GM21528 (cell line): Measurements from ENCODE around the gene TK2.

Experiments used
- ATAC-seq: cut with Tn5 transposase; IDR thresholded peaks from one replicate; pipeline ENCODE4 v1.9.1; 2021; ENCODE audit warnings: mild to moderate bottlenecking, moderate library complexity; ENCODE audit not compliant: unreplicated experiment, low FRiP score

The TK2 gene

DNA sequence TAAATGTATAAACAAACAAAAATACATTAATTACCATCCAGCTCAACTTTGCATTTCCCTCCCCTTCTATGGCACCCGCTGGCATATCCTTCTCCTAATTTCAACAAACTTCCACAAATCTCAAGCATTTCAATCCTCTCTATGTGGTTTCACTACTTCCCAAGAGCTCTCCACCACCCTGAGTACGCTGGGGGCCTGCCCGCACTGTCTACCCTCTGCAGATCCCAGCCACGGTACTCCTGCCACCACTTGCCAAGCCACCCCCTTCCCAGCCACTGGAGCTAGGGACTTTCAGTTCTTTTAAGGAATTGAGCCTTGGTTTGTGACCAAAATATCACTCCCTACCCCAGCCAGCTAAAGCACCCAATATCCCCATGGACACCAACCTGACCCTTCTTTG lies 1.9 kb downstream of the TK2 start:
- no peak for ATAC-seq

DNA sequence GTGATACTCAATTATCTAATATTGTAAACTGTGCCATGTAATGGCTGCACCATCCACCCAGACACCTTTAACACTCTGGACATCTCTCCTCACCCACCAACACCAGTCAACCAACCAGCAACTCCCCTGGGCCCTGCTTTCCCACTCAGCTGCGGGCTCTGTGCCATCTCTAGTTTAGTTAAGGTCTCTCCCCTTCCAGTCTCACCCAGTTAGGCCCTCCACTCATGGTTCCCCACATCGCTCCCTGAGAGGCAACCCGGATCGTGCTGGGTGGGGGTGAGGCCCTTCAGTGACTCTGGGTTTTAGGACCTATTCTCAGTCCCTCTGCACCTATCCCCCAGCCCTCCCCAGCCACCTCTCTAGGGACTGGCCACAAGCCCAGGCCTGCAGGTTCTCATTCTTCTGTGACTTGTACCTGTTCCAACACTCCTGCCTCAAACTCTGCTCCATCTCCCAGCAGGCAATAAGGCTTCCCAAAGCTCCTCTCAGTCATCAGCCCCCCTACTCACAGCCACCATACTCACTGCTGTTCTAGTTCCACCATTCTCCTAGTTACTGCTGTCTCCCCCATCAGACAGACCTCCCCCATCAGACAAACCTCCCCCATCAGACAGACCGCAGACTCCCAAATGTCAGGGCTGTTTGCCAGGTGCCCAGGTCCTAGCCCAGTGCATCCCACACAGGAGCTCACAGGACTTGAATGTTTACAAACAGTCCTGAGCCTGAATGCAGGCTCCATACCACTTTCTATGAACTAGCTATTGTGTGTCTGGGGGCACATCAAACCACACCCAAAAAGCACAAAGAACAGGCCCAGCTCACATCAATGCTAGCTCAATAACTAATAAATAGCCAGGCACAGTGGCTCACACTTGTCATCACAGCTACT lies 2.6 kb downstream of the TK2 start:
- ATAC-seq = no peak

DNA sequence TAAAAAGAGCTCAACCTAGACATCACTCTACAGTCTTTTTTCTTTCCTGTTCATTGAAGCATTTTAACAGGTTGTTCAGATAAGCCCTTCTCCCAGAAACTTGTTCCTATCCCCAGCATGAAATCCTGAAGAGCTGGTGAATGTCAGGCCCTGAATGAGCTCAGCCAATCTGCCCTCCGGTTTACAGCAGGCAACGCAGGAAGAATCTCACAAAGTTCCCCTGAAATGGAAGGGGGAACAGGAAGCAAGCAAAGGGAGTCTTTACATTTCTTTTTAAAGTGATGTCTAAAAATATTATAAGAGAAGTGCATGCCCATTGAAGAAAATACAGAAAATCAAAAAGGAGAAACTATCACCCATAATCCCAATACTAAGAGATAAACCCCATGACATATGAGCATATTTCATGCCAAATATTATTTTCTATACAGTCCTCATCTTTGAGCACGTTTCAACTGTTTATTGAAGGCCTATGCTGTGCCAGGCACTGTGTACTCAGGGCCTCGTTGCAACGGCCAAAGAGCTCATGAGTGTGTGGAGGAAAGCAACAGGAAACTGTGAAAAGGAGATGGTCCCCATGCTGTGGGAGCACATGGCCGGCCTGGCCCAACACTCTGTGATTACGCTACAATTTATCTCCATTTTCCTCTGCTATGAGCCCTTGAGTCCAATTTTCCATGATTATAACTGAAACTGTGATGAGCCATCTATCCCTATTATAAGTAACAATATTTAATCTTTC lies 5.7 kb downstream of the TK2 start:
- no peak for ATAC-seq

DNA sequence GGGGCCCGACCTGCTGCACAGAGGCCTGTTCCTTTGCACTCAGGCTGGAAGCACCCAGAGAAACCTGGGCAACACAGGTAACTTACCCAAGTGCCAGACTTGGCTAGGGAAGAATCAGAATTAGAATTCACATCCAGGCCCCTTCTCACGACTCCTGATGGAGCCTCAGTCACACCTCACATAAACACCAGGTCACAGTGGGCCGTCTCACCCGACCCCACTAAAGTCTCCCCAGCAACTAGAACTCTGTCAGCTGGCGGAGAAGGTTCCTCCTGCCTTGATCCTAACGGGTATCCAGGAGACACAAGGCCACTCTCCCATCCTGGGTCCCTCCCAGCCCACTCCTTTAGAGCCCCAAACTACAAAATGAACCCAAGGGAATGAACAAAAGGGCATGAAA lies 6.4 kb downstream of the TK2 start:
- ATAC-seq = no peak

DNA sequence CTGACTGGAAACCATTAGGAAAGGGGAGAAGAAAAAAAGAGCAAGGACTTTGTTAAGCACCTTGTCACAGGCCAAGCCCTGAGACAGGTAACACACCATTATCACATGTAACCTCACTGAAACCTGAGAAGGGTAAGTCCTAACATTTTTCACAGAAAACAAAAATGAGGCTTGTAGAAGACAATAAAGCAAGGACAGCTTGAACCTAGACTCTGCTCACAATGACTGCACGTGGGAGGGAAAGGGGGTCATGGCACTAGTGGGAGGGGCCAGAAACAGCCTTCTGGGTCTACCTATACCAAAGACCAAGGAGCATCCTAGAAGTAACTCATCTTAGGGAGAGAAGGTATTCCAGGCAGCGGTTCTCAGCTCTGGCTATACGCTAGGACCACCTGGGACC lies 7.5 kb downstream of the TK2 start:
- no peak for ATAC-seq

DNA sequence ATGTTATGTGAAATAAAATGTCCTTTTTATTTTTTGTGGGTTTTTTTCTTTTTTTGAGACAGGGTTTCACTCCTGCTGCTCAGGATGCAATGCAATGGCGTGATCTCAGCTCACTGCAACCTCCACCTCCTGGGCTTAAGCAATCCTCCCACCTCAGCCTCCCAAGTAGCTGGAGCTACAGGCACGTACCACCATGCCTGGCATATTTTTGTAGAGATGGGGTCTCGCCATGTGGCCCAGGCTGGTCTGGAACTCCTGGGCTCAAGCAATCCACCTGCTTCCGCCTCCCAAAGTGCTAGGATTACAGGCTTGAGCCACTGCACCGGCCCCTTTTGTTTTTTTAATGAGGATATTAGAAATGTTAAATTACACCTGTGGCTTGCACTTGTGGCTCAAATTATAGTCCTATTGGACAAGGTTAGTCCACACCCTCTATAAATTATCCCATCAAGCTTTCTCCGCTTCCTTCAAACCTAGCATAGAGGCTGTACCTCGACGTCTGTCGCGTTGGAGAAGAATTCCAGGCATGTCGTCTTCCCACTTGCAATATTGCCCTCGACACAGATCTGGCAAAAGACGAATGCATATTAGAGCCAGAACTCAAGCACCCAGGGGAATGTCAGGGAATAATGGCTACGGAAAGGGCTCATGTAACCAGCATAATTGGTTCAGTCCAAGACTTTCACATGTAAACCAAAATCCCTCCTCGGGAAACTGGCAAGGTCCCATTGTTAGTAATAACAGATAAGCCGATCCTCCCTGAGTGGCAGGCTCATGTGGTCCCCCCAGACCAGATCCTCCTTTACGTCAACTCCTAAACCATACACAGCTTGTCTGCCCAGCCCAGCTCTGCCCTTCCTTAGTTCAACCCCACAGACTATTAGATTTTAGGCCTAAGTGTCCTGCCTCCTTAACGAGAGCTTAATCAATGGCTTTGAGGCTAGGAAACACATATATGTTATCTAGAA lies 8.2 kb downstream of the TK2 start:
- ATAC-seq = no peak

DNA sequence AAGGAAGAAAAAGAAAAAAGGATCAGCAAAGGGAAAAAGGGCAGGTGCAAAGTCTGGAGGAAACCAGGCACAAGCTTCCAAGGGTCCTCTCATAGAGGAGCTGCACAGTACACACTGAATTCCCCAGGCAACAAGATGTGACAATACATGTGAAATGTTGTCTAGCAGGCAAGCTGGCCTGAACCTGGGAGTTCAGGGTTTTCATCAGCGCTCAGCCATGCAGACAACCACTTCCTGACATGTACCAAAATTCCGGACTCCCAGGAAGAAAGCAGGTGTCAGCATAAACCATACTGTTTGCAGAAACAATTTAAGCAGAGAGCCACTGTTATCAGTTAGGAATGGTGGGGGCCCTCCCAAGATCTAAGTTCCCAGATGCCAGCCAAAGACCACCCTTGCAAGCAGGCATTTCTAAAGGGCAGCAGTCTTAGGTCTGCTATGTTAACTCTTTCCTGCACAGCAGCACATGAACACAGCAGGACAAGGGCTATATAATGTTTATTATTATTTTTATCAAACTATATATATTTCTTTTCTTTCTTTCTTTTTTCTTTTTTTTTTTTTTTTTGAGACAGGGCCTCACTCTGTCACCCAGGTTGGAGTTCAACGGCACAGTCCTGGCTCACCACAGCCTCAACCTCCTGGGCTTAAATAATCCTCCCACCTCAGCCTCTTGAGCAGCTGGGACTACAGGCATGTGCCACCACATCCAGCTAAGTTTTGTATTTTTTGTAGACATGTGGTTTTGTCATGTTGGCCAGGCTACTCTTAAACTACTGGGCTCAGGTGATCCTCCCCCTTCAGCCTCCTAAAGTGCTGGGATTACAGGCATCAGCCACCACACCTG lies 10.1 kb downstream of the TK2 start:
- peak; percentile 66 for ATAC-seq

DNA sequence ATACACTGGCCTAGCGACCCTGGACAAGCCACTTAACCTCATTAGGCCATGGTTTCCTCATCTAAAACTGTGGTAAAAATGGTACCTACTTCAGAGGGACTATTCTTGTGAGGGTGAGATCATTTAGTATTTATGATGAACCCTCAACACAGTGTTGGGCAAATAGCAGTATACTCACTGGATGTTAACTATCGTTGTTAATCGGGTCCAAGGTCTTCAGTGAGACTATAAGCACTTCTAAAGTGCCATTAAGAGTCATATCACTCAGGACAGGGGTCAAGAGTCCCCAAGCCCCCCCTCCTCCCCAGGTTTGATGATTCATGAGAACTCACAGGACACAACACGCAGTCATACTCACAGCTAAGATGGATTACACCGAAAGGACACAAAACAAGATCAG lies 11.0 kb downstream of the TK2 start:
- no peak for ATAC-seq

DNA sequence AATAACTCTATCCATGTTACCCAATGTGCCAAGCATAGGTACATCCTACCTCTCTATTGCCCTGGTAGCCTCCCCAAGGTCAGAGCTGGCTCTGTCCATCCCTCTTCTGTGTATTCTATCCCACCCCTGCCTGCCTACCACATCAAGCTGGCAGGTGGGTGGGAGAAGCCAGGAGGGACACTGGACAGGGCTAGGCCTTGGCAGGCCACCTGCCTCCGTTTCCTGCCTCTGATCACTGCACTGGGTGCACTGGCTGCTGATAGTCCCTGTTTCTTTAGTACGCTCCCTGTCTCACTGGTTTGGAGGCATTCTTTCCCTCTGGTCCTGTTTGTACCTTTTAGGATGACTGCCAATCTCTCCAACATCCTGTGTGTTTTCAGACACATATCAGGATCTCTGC lies 12.7 kb downstream of the TK2 start:
- ATAC-seq = no peak

DNA sequence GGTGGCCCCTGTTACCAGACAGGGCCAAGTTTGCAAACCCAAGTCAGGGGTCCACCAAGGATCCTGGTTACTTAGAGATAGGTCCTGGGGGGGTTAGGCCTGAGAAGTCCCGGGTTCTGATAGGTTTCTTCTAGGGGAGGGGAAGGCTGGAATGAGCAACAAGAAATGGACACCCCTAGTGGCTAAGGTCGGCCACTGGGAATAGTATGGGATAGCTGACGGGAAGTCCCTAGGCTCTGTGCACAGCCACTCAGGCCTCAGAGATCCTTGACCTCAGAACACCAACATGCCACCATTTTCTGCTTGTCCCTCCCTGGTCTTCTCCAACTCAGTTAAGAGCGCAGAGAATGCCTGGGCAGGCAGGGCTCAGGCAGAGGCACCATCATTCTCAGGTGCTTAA lies 13.4 kb downstream of the TK2 start:
- no peak for ATAC-seq

DNA sequence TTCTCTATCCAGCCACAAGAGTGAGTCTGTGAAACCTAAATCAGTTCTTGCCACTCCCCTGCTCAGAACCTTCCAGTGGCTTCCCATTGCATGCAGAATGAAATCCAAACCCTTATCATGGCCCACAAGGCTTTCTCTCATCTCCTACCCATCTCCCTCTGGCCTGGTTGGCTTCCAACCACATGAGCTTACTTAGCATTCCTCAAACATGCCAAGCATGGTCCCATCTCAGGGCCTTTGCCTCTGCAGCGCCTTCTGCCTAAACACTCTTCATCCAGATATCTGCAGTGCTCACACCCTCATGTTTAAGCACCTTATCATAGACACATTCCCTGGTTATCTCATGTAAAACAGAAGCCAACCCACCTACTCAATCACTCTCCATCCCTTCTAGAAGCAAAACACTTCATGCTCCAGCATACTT lies 15.5 kb downstream of the TK2 start:
- no peak for ATAC-seq

DNA sequence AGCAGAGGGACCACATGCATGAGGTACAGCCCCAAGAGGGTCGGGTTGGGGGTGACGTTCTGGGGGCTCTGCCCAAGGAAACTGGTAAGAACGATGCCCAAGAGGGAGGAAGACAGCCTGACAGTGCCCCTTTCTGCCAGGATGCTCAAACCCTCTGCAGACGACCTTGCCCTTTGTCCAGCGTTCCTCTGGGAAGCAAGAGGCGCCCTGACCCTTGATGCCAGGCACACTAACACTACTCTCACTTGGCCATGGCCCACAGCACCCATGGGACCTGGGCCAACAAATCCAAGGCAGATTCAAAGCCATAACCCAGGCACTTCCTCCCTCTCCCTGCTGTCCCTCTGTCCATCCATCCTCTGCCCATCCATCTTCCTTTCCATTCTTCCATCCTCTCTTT lies 20.4 kb downstream of the TK2 start:
- no peak for ATAC-seq

DNA sequence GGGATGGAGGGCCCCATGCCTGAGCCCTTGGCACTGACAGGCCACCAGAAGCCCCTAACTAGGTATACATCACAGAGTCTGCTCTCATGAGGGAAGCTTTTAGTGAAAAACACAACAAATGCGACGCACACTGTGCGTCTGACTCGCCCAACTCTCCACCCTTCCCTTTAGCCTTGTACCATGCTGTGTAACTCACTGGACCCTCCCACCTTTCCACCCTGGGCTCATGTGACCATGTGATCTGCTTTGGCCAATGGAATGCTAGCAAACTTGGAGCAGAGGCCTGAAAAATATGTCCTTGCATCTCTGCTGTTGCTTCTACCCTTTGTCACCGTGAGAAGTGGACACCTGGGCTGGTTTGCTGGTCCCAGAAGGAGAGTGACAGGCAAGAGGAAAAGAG lies 21.6 kb downstream of the TK2 start:
- ATAC-seq = no peak

DNA sequence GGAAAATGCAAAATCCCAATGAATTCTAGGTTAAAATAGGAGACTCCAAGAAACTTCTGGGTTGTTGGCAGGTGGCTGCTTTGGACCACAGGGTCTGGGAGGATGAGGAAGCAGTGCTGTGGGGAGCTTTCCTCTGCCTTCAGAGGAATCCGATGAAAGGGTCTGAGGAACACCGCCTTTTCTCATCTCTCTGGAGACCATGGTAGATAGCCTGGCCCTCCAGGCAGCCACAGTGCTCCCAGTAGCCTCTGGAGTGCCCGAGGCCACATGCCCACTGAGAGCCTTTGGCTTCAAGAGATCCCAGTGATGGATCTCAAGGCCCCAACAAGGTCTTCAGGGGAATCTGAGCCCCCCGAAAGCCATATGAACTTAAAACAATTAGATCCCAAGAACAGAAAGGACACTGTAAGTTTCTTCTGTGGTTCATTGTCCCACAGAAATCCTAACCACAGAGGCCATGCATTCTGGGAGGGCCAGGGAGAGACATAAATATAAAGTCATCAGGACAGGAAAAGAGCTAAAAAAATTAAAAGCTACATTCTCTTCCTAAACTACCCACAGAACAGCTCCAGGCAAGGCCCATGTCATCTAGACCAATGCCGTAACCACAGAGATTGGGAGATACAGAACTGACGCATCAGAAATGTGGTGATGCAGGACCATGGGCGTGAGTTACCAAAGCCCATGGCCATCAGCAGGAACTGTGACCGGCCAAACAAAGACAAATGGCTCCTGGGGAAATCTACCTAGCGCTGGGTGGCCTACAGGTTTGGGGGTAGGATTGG lies 24.3 kb downstream of the TK2 start:
- no peak for ATAC-seq

DNA sequence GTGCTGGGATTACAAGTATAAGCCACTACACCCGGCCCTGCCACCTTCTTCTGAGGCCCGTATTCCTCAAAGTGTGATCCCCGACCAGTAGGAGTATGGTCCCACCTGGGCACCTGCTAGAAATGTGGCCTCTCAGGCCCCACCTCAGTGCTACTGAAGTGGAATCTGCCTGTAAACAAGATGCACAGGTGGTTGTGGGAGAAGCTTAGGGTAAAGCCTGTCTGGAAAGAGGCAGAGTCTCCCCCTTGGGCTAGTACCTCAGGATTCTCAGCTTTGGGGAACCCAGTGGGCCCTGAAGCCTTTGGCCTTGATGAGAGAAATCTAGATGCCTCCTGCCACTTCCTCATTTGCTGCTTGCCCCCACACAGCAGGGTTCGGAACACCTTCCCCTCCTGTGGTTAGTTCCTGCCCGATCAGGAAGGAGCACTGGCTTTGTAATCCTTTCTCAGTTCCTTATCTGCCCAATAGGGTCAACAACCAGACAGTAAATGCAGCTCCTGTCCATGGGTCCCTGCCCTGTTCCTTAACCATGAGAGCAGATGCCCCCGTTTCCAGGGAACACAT lies 25.2 kb downstream of the TK2 start:
- peak; percentile 53 for ATAC-seq

DNA sequence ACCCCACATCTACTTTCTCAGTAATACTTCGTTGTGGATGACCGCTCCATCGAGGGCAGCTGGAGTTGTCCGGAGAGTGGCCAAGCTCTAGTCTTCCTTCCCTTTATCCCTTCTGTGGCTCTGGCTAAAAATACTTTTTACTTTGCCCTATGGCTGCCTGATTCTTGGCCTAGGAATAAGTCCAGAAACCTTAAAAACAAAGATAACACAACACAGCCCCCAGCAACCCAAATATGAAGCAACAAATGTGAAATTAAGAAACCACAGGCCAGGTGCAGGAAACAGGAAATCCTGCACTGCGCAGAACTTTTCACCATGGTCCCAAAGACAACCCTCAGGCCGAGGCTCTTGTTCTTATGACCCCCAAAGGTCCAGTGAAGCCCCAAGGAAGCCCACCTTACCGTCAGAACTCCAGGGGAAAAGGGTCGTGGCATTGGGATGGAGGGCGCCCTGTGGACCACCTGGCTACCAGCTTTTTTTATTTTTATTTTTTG lies 26.0 kb downstream of the TK2 start:
- ATAC-seq = no peak

DNA sequence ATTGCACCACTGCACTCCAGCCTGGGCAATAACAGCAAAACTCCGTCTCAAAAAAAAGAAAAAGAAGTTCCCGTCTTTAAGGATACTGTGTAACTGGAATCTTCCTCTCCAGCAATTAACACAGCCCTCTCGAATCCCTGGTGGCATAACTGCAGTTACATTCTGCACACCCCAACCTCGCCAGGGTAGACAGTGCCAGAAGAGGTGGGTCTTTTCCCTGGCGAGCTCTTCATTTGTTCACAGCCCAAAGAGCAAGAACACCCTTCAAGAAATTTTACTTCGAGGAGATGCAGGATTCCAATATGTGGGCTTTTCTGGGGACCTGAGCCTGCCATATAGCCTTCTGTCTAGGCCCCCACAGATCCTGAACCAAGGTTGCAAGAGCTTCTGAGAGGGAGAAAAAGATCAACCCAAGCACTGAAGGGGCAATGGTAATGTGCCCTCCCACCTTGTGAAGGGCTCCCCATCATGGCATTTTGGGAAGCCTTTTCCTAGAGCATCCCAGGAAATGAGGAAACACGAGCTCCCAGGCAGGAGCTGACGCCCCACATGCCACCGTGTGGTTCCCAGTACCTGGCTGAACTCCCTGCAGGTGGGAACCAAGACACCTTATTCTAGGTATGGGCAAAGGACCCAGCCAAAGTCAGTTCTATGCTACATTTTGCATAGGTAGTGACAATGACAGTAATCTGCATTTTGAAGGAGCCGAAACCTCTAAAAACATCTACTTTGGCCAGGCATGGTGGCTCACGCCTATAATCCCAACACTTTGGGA lies 26.9 kb downstream of the TK2 start:
- ATAC-seq = no peak
